ENCODE measurements around the gene MFAP3L.
A peak's percentile ranks its signal among the peaks of the same experiment; 100 is the strongest.
"Not testable (repeated sequence)": the region's sequence is repeated elsewhere in the genome, so short reads cannot be mapped to it uniquely, and the experiment has no call there.

The MFAP3L gene

GRCh38 chr4:170026253-170027021 is at the start of gene MFAP3L:
MFAP3L (minus strand) TSS chr4:170026395; CDS start chr4:170005877, 20,518 bp downstream.
- peak; percentile 88 for DNase-seq

GRCh38 chr4:170071196-170071595 is 45.0 kb upstream of the MFAP3L start:
- no peak for DNase-seq

- DNase-seq: no peak
Measured at GRCh38 chr4:170068438-170069128, 42.4 kb upstream of the MFAP3L start.

- no peak for DNase-seq
Measured at GRCh38 chr4:170059421-170059820, 33.2 kb upstream of the MFAP3L start.

- DNase-seq: no peak
Measured at GRCh38 chr4:170058826-170059225, 32.6 kb upstream of the MFAP3L start.

GRCh38 chr4:170057866-170058265 is 31.7 kb upstream of the MFAP3L start:
- no peak for DNase-seq

- no peak for DNase-seq
Measured at GRCh38 chr4:170052919-170053318, 26.7 kb upstream of the MFAP3L start.

GRCh38 chr4:170051402-170051801 is 25.2 kb upstream of the MFAP3L start:
- DNase-seq: no peak

GRCh38 chr4:170049766-170050165 is 23.6 kb upstream of the MFAP3L start:
- DNase-seq: no peak

GRCh38 chr4:170047771-170048354 is 21.7 kb upstream of the MFAP3L start:
- DNase-seq: peak; percentile 81

GRCh38 chr4:170046156-170046555 is 20.0 kb upstream of the MFAP3L start:
- not testable (repeated sequence) for DNase-seq

- no peak for DNase-seq
Measured at GRCh38 chr4:170040031-170040680, 14.0 kb upstream of the MFAP3L start.

- DNase-seq: no peak
Measured at GRCh38 chr4:170038769-170039168, 12.6 kb upstream of the MFAP3L start.

GRCh38 chr4:170038232-170038631 is 12.0 kb upstream of the MFAP3L start:
- DNase-seq: no peak

GRCh38 chr4:170037481-170037880 is 11.3 kb upstream of the MFAP3L start:
- no peak for DNase-seq

GRCh38 chr4:170035845-170036244 is 9.7 kb upstream of the MFAP3L start:
- DNase-seq: no peak

- no peak for DNase-seq
Measured at GRCh38 chr4:170035231-170035630, 9.0 kb upstream of the MFAP3L start.

- no peak for DNase-seq
Measured at GRCh38 chr4:170033999-170034398, 7.8 kb upstream of the MFAP3L start.

- no peak for DNase-seq
Measured at GRCh38 chr4:170030121-170030520, 3.9 kb upstream of the MFAP3L start.

- peak; percentile 94 for DNase-seq
Measured at GRCh38 chr4:170027181-170027829, 1.1 kb upstream of the MFAP3L start.

- DNase-seq: peak; percentile 70
Measured at GRCh38 chr4:170025523-170026252, 507 bp downstream of the MFAP3L start.

GRCh38 chr4:170022211-170022610 is 4.0 kb downstream of the MFAP3L start:
- DNase-seq: no peak

All from NCI-H82 (cell line).